IMR-90 (cell line): ENCODE measurements around the gene GPR89B.

Source experiments
- CEBPB ChIP-seq: IDR thresholded peaks from 2 replicates; pipeline ENCODE4 v1.6.1; 2012; ENCODE audit warnings: low read depth, low read length, improper control_type of control experiment
- CHD1 ChIP-seq: IDR thresholded peaks from 2 replicates; pipeline ENCODE4 v1.6.1; 2012; ENCODE audit warnings: low read depth, low read length, improper control_type of control experiment
- ELK1 ChIP-seq: fragments of 150-350 bp; IDR thresholded peaks from 2 replicates; pipeline ENCODE4 v1.6.1; 2016; ENCODE audit warnings: low read depth, mild to moderate bottlenecking, low read length, moderate library complexity, borderline replicate concordance
- NFE2L2 ChIP-seq: fragments of 150-350 bp; IDR thresholded peaks from 2 replicates; pipeline ENCODE4 v1.6.1; 2016; ENCODE audit warnings: low read depth, mild to moderate bottlenecking, low read length
- POLR2A ChIP-seq: IDR thresholded peaks from 2 replicates; pipeline ENCODE4 v1.6.1; 2012; ENCODE audit warnings: mild to moderate bottlenecking, low read depth, low read length
- USF2 ChIP-seq: fragments of 150-350 bp; IDR thresholded peaks from 2 replicates; pipeline ENCODE4 v1.6.1; 2017; ENCODE audit warnings: mild to moderate bottlenecking, antibody characterized with exemption, low read length, low read depth
- TF ChIP-seq, protein P1 (sequence below): conservative IDR thresholded peaks from 2 replicates; pipeline ENCODE4 v1.5.1; 2012; ENCODE audit warnings: mild to moderate bottlenecking, low read depth, low read length, improper control_type of control experiment

DNA sequence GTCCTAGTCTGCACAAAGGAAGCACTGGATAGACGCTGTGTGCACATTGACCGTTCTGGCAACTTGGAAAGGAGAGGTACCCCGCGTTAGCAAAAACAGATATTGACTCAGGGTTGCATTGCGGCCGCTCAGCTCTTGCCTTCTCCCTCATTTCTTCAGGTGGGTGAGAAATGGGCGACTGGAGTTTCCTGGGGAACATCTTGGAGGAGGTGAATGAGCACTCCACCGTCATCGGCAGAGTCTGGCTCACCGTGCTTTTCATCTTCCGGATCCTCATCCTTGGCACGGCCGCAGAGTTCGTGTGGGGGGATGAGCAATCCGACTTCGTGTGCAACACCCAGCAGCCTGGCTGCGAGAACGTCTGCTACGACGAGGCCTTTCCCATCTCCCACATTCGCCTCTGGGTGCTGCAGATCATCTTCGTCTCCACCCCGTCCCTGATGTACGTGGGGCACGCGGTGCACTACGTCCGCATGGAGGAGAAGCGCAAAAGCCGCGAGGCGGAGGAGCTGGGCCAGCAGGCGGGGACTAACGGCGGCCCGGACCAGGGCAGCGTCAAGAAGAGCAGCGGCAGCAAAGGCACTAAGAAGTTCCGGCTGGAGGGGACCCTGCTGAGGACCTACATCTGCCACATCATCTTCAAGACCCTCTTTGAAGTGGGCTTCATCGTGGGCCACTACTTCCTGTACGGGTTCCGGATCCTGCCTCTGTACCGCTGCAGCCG, 20.3 kb upstream of the GPR89B start:
- TF ChIP-seq, protein P1, sequence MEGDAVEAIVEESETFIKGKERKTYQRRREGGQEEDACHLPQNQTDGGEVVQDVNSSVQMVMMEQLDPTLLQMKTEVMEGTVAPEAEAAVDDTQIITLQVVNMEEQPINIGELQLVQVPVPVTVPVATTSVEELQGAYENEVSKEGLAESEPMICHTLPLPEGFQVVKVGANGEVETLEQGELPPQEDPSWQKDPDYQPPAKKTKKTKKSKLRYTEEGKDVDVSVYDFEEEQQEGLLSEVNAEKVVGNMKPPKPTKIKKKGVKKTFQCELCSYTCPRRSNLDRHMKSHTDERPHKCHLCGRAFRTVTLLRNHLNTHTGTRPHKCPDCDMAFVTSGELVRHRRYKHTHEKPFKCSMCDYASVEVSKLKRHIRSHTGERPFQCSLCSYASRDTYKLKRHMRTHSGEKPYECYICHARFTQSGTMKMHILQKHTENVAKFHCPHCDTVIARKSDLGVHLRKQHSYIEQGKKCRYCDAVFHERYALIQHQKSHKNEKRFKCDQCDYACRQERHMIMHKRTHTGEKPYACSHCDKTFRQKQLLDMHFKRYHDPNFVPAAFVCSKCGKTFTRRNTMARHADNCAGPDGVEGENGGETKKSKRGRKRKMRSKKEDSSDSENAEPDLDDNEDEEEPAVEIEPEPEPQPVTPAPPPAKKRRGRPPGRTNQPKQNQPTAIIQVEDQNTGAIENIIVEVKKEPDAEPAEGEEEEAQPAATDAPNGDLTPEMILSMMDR: no peak
- TF ChIP-seq USF2: no peak
- TF ChIP-seq POLR2A: no peak
- TF ChIP-seq ELK1: no peak
- TF ChIP-seq CHD1: no peak
- no peak for TF ChIP-seq CEBPB
- no peak for TF ChIP-seq NFE2L2
